Activated naive CD4-positive, alpha-beta T cell treated with Interleukin-2 at 50 U/mL for 16 hours (primary cell): ENCODE measurements around the gene MED9.

Experiments used
- DNase-seq: peaks from one replicate; pipeline ENCODE4 v3.0.0-alpha.2; 2020

MED9 gene

GRCh38 chr17:17506181-17506741 is 29.5 kb downstream of the MED9 start:
- DNase-seq: no peak

- no peak for DNase-seq
Observed at GRCh38 chr17:17506893-17507464, 30.2 kb downstream of the MED9 start.

GRCh38 chr17:17507465-17508011 is 30.7 kb downstream of the MED9 start:
- no peak for DNase-seq

GRCh38 chr17:17508019-17508535 is 31.3 kb downstream of the MED9 start:
- DNase-seq: no peak

- DNase-seq: no peak
Observed at GRCh38 chr17:17508646-17509591, 32.1 kb downstream of the MED9 start.

- DNase-seq: no peak
Observed at GRCh38 chr17:17509601-17510425, 33.0 kb downstream of the MED9 start.

- no peak for DNase-seq
Observed at GRCh38 chr17:17510456-17511292, 33.9 kb downstream of the MED9 start.

GRCh38 chr17:17511293-17511741 is 34.5 kb downstream of the MED9 start:
- no peak for DNase-seq

- no peak for DNase-seq
Observed at GRCh38 chr17:17511881-17512858, 35.4 kb downstream of the MED9 start.

GRCh38 chr17:17512866-17513265 is 36.1 kb downstream of the MED9 start:
- DNase-seq: no peak

- no peak for DNase-seq
Observed at GRCh38 chr17:17513626-17514025, 36.8 kb downstream of the MED9 start.

GRCh38 chr17:17514361-17514992 is 37.7 kb downstream of the MED9 start:
- DNase-seq: no peak

- no peak for DNase-seq
Observed at GRCh38 chr17:17514993-17515933, 38.5 kb downstream of the MED9 start.

GRCh38 chr17:17515934-17516930 is 39.4 kb downstream of the MED9 start:
- DNase-seq: no peak

GRCh38 chr17:17516941-17517720 is 40.3 kb downstream of the MED9 start:
- DNase-seq: no peak

- no peak for DNase-seq
Observed at GRCh38 chr17:17518014-17518413, 41.2 kb downstream of the MED9 start.
